Measurements from ENCODE around the gene STAB2. TPM values are rescaled to one million over a fixed set of nuclear protein-coding genes. Genes with fewer than 3 reads are reported as not detected.

Gene STAB2
- total RNA-seq, 1 donor from 2014 or later: not detected

GRCh38 chr12:103734863-103735262 lies 147.8 kb downstream of the STAB2 start:
- H3K27ac Mint-ChIP-seq (ENCODE audit: unreplicated experiment): no peak overlapping the region
- H3K36me3 Mint-ChIP-seq (ENCODE audit: low read depth): no peaks in the 10 kb centered on the region
- TF ChIP-seq CTCF (IDR thresholded peaks at IDR 0.05): no peak
- peaks cover 7% of the 10 kb centered on the region for H3K9me3 Mint-ChIP-seq (ENCODE audit: low read depth)
- peaks cover 24% of the 10 kb centered on the region for H3K27me3 Mint-ChIP-seq (ENCODE audit: low read depth)
- DNase-seq (ENCODE audit: low spot score): no peak
- H3K4me1 Mint-ChIP-seq (ENCODE audit: low read depth): no peaks in the 10 kb centered on the region
- no peak overlapping the region for H3K4me3 Mint-ChIP-seq (ENCODE audit: unreplicated experiment)

- Mint-ChIP-seq H3K9me3 (ENCODE audit: low read depth) (peaks cover 7% of the 10 kb centered on the region), H3K27ac (ENCODE audit: unreplicated experiment) (no peak overlapping the region), H3K36me3 (ENCODE audit: low read depth) (no peaks in the 10 kb centered on the region), H3K4me1 (ENCODE audit: low read depth) (no peaks in the 10 kb centered on the region), H3K4me3 (ENCODE audit: unreplicated experiment) (no peak overlapping the region), H3K27me3 (ENCODE audit: low read depth) (peaks cover 24% of the 10 kb centered on the region)
- TF ChIP-seq CTCF (IDR thresholded peaks at IDR 0.05): no peak
- DNase-seq (ENCODE audit: low spot score): no peak
Observed at GRCh38 chr12:103735291-103735690, 148.2 kb downstream of the STAB2 start.

- H3K9me3 Mint-ChIP-seq (ENCODE audit: low read depth): peaks cover 3% of the 10 kb centered on the region
- TF ChIP-seq CTCF (IDR thresholded peaks at IDR 0.05): no peak
- H3K27me3 Mint-ChIP-seq (ENCODE audit: low read depth): peaks cover 24% of the 10 kb centered on the region
- no peak overlapping the region for H3K27ac Mint-ChIP-seq (ENCODE audit: unreplicated experiment)
- DNase-seq (ENCODE audit: low spot score): no peak
- H3K36me3 Mint-ChIP-seq (ENCODE audit: low read depth): no peaks in the 10 kb centered on the region
- no peaks in the 10 kb centered on the region for H3K4me1 Mint-ChIP-seq (ENCODE audit: low read depth)
- H3K4me3 Mint-ChIP-seq (ENCODE audit: unreplicated experiment): no peak overlapping the region
Observed at GRCh38 chr12:103736572-103736971, 149.5 kb downstream of the STAB2 start.

GRCh38 chr12:103737881-103738280 lies 150.8 kb downstream of the STAB2 start:
- H3K4me3 Mint-ChIP-seq (ENCODE audit: unreplicated experiment): no peak overlapping the region
- no peak for TF ChIP-seq CTCF (IDR thresholded peaks at IDR 0.05)
- no peak overlapping the region for H3K27ac Mint-ChIP-seq (ENCODE audit: unreplicated experiment)
- no peaks in the 10 kb centered on the region for H3K36me3 Mint-ChIP-seq (ENCODE audit: low read depth)
- peaks cover 26% of the 10 kb centered on the region for H3K27me3 Mint-ChIP-seq (ENCODE audit: low read depth)
- no peaks in the 10 kb centered on the region for H3K4me1 Mint-ChIP-seq (ENCODE audit: low read depth)
- DNase-seq (ENCODE audit: low spot score): no peak
- no peaks in the 10 kb centered on the region for H3K9me3 Mint-ChIP-seq (ENCODE audit: low read depth)

GRCh38 chr12:103742349-103742932 lies 155.4 kb downstream of the STAB2 start:
- peaks cover 6% of the 10 kb centered on the region for H3K27me3 Mint-ChIP-seq (ENCODE audit: low read depth)
- H3K9me3 Mint-ChIP-seq (ENCODE audit: low read depth): no peaks in the 10 kb centered on the region
- TF ChIP-seq CTCF (IDR thresholded peaks at IDR 0.05): no peak
- H3K27ac Mint-ChIP-seq (ENCODE audit: unreplicated experiment): no peak overlapping the region
- no peaks in the 10 kb centered on the region for H3K36me3 Mint-ChIP-seq (ENCODE audit: low read depth)
- no peak overlapping the region for H3K4me3 Mint-ChIP-seq (ENCODE audit: unreplicated experiment)
- H3K4me1 Mint-ChIP-seq (ENCODE audit: low read depth): no peaks in the 10 kb centered on the region
- DNase-seq (ENCODE audit: low spot score): no peak

Data from chondrocyte (in vitro differentiated cells).